K562 (cell line): ENCODE data around the gene BPI. TPM values are rescaled to one million over a fixed set of nuclear protein-coding genes. Genes with fewer than 3 reads are reported as not detected.
A peak's percentile ranks its signal among the peaks of the same experiment; 100 is the strongest.

Experiments used
- ATAC-seq: fragments of 200-7000 bp; cut with Tn5 transposase; 3 replicates; pipeline ENCODE4 v1.9.1; 2020; ENCODE audit warnings: moderate library complexity
- BruUV-seq: library from RNA; stranded (reverse); fragments of 400-500 nt; replicated peaks from 2 replicates; lab custom pipeline; 2021; lab: Mats Ljungman, UMichigan
- CTCF ChIA-PET: fragments of 300-600 bp; formaldehyde crosslinking; extraction: SDS; loops from one replicate; lab custom pipeline; 2021; ENCODE audit warnings: low intra/inter-chr PET ratio; lab: Yijun Ruan, JAX
- POLR2A ChIA-PET: fragments of 300-600, 350-650 bp; sonication (Branson Sonifier 250); formaldehyde crosslinking; extraction: SDS; loops from one replicate; lab custom pipeline; 2021; ENCODE audit warnings: antibody characterized with exemption, inconsistent platforms; lab: Yijun Ruan, JAX
- DNase-seq, 4 experiments: peaks; one replicate each; pipeline versions ENCODE4 v3.0.0 to v3.0.0-alpha.2; 2011 to 2018; ENCODE audit warnings: low spot score in 3 of 4, mixed read lengths in 3 of 4; ENCODE audit errors: extremely low read depth in 1 of 4
- FAIRE-seq: peaks from 2 replicates; lab custom pipeline; 2011; peaks lifted over from hg19 to GRCh38; lab: Jason Lieb, UNC
- H2AFZ ChIP-seq: 2 replicates; pipeline ENCODE4 v1.6.0; 2011; ENCODE audit warnings: low read depth, low read length, control low read depth, inconsistent platforms
- H3K27ac ChIP-seq: fragments of 200-600 bp; 3 replicates; pipeline ENCODE4 v1.8.0; 2011; ENCODE audit warnings: low read depth, mild to moderate bottlenecking, control low read depth, inconsistent platforms, low read length, moderate library complexity, mixed read lengths; ENCODE audit errors: extremely low read depth
- H3K27me3 ChIP-seq, 2 experiments: fragments of 300-600 bp in 1 of 2; 2 replicates in 1 of 2; 3 replicates in 1 of 2; pipeline versions ENCODE4 v1.6.0 to v1.8.0; 2011; ENCODE audit warnings: inconsistent platforms in 2 of 2, low read length in 2 of 2, mild to moderate bottlenecking in 1 of 2, mixed read lengths in 1 of 2, moderate library complexity in 1 of 2; ENCODE audit not compliant: control insufficient read depth in 2 of 2, insufficient read depth in 2 of 2
- H3K36me3 ChIP-seq: fragments of 300-600 bp; 3 replicates; pipeline ENCODE4 v1.8.0; 2011; ENCODE audit warnings: mild to moderate bottlenecking, low read length, inconsistent platforms; ENCODE audit not compliant: control insufficient read depth, insufficient read depth
- H3K4me1 ChIP-seq, 2 experiments: fragments of 200-600 bp in 1 of 2; replicated peaks in 1 of 2; 2 replicates in 1 of 2; 3 replicates in 1 of 2; pipeline versions ENCODE4 v1.5.1 to v1.8.0; 2011; ENCODE audit warnings: inconsistent platforms in 2 of 2, low read length in 2 of 2, mild to moderate bottlenecking in 1 of 2, mixed read lengths in 1 of 2, moderate library complexity in 1 of 2; ENCODE audit not compliant: control insufficient read depth in 2 of 2, insufficient read depth in 2 of 2
- H3K4me2 ChIP-seq: 2 replicates; pipeline ENCODE4 v1.6.1; 2011; ENCODE audit warnings: low read length, control low read depth, inconsistent platforms, mixed read lengths; ENCODE audit not compliant: insufficient read depth
- H3K4me3 ChIP-seq: fragments of 200-600 bp; sonication (generic), shearing (Covaris generic); 2 replicates; pipeline ENCODE4 v1.5.1; 2016; ENCODE audit warnings: control low read depth, inconsistent platforms
- H3K79me2 ChIP-seq: fragments of 200-600 bp; 3 replicates; pipeline ENCODE4 v1.8.0; 2011; ENCODE audit warnings: low read length, inconsistent platforms; ENCODE audit not compliant: control insufficient read depth, insufficient read depth
- H3K9ac ChIP-seq, 2 experiments: 2 replicates each; pipeline versions ENCODE4 v1.6.0 to v1.6.1; 2011; ENCODE audit warnings: low read depth in 2 of 2, low read length in 2 of 2, control low read depth in 1 of 2, inconsistent platforms in 1 of 2, mild to moderate bottlenecking in 1 of 2, mixed read lengths in 1 of 2; ENCODE audit not compliant: insufficient read depth in 1 of 2
- H3K9me1 ChIP-seq: one replicate; pipeline ENCODE4 v1.6.0; 2011; ENCODE audit warnings: inconsistent platforms, mild to moderate bottlenecking, low read length, moderate library complexity; ENCODE audit not compliant: control insufficient read depth, insufficient read depth
- H3K9me3 ChIP-seq: replicated peaks from 2 replicates; pipeline ENCODE4 v1.5.1; 2011; ENCODE audit warnings: low read depth, low read length, inconsistent platforms; ENCODE audit not compliant: control insufficient read depth, insufficient read depth
- H4K20me1 ChIP-seq: replicated peaks from 2 replicates; pipeline ENCODE4 v1.6.1; 2011; ENCODE audit warnings: low read length, inconsistent platforms, mixed read lengths; ENCODE audit not compliant: control insufficient read depth, insufficient read depth
- ADNP ChIP-seq: fragments of 200-800 bp; sonication (Bioruptor generic); IDR thresholded peaks from 2 replicates; pipeline ENCODE4 v1.6.1; 2016; ENCODE audit warnings: missing genetic modification characterization, missing compliant biosample characterization
- BCOR ChIP-seq: fragments of 450-650 bp; IDR thresholded peaks from 2 replicates; pipeline ENCODE4 v1.6.1; 2016
- CREB3L1 ChIP-seq: fragments of 450-650 bp; IDR thresholded peaks from 2 replicates; pipeline ENCODE4 v1.6.1; 2014; ENCODE audit warnings: low read depth, mild to moderate bottlenecking, moderate library complexity, borderline replicate concordance
- DACH1 ChIP-seq: fragments of 450-650 bp; IDR thresholded peaks from 2 replicates; pipeline ENCODE4 v1.6.1; 2018; ENCODE audit not compliant: partially characterized antibody
- FOXA3 ChIP-seq, 2 experiments: fragments of 450-650 bp in 1 of 2; sonication (generic) in 1 of 2; formaldehyde crosslinking; IDR thresholded peaks in 1 of 2; conservative IDR thresholded peaks in 1 of 2; 2 replicates each; pipeline versions ENCODE4 v1.4.0 to v1.8.0; 2020 to 2022; ENCODE audit warnings: mild to moderate bottlenecking in 2 of 2, missing genetic modification reagents in 1 of 2
- KDM1A ChIP-seq, 2 experiments: fragments of 450-650 bp; IDR thresholded peaks; 2 replicates each; pipeline ENCODE4 v1.6.1; 2016; ENCODE audit warnings: mild to moderate bottlenecking in 2 of 2
- MEF2A ChIP-seq: IDR thresholded peaks from 2 replicates; pipeline ENCODE4 v1.6.1; 2011; ENCODE audit warnings: low read depth, mild to moderate bottlenecking, low read length, moderate library complexity; ENCODE audit not compliant: control insufficient read depth
- RBM25 ChIP-seq: fragments of 200-400 bp; formaldehyde crosslinking; IDR thresholded peaks from 2 replicates; pipeline ENCODE4 v1.6.1; 2018; ENCODE audit warnings: low read length, low read depth, moderate library complexity; ENCODE audit not compliant: severe bottlenecking
- TAL1 ChIP-seq: fragments of 450-650 bp; IDR thresholded peaks from 2 replicates; pipeline ENCODE4 v1.6.1; 2016; ENCODE audit warnings: mild to moderate bottlenecking
- YBX1 ChIP-seq: fragments of 450-650 bp; IDR thresholded peaks from 2 replicates; pipeline ENCODE4 v1.7.1; 2016; ENCODE audit warnings: mild to moderate bottlenecking
- ZNF764 ChIP-seq: fragments of 250-450 bp; sonication (Bioruptor Pico); IDR thresholded peaks from 2 replicates; pipeline ENCODE4 v1.4.0; 2020; ENCODE audit warnings: low read depth, mild to moderate bottlenecking, moderate library complexity
- WGBS: fragments of 100-300 bp; shearing (Covaris generic); methylation state at CpG from one replicate; pipeline ENCODE4 v1.1.6; 2016; ENCODE audit warnings: low coverage, mixed read lengths; ENCODE audit not compliant: insufficient coverage; ENCODE audit errors: missing lambda C conversion rate; 5-methylcytosine and 5-hydroxymethylcytosine counted together
- in situ Hi-C: fragments of 300-500 bp; cut with MboI; formaldehyde crosslinking; loops from 4 replicates; pipeline ENCODE4 v1.15.0; 2018; ENCODE audit warnings: inconsistent platforms, mixed read lengths
- intact Hi-C: fragments of 100-400 bp; cut with micrococcal nuclease; formaldehyde crosslinking; loops from 2 replicates; pipeline ENCODE4 v1.14.2; 2022
- polyA plus RNA-seq, 8 experiments: library from polyadenylated mRNA; depleted of rRNA in 4 of 8; stranded (reverse) in 5 of 8; unstranded in 3 of 8; fragments of >200 nt; fragmentation: Nextera tagmentation in 2 of 8; fragmentation: Illumina TruSeq in 1 of 8; extraction: Ambion mirVana in 2 of 8; extraction: Trizol in 1 of 8; gene quantifications; 2 replicates each; pipeline versions ENCODE4 v1.2.1 to v1.2.3, GENCODE V29; 2011 to 2014; ENCODE audit warnings: inconsistent platforms in 1 of 8, missing spikeins in 1 of 8
- total RNA-seq, 7 experiments: library from RNA; depleted of rRNA in 6 of 7; stranded (reverse); fragments of >200 nt in 6 of 7; fragmentation: Illumina TruSeq in 2 of 7; extraction: Trizol in 2 of 7; gene quantifications; 2 replicates each; pipeline versions ENCODE4 v1.2.1 to v1.2.3, GENCODE V29; 2011 to 2021; ENCODE audit warnings: low replicate concordance in 1 of 7

BPI gene
- total and polyA plus RNA-seq, 9 of the 15 experiments (the other 6 are each of a cell fraction or from before 2014, with no cell fraction given), result not detected

DNA sequence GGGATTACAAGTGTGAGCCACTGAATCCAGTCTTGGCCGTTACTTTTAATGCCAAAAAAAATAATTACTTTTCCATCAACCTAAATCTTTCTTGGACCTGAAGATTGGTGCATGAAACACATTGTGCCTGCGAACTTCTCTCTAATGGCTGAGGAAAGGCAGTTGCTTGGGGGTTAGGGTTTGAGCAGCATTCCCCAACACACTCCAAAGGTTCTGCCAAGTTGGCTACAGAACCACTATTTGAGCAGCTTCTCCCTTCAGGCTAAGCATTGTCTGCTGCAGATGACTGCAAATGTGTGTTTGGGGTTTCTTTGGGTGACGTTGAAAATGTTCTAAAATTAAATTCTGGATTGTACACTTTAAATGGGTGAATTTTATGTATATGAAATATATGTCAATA lies 36.0 kb downstream of the BPI start (continued):
- TF ChIP-seq ZNF764 (CRISPR knock-in tag) (no peak), CREB3L1 (no peak), TAL1 (no peak), MEF2A (no peak), DACH1 (no peak), YBX1 (no peak)

DNA sequence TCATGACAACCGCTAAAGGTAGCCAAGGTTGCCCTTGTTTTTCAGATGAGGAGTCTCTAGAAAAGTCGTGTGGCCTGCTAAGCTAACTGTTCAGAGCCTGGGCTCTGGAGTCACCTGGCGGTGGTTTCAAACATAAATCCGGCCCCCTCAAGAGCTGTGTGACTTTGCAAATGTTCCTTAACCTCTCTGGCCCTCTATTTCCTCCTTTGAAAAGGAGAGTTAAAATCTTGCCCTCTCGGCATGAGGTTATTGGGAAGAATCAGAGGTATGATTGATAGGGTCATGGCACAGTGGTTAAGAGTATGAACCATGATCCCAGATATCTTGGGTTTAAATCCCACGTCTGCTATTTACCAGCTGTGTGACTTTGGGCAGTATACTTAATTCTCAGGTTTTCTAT lies 36.7 kb downstream of the BPI start:
- H3K4me1 ChIP-seq, result peaks cover 15 to 25% of the 10 kb centered on the region in 2 experiments
- intact Hi-C loops, result no loop called here
- no peak overlapping the region for H3K4me2 ChIP-seq
- POLR2A ChIA-PET, result no interaction called here
- TF ChIP-seq KDM1A (IDR thresholded peaks at IDR 0.05) (0 out of 4 replicates have a peak, but pooled peaks of 1 of the 2 experiments have one; percentile 11), RBM25 (peak; percentile 65), FOXA3 (CRISPR knock-in tag; conservative IDR thresholded peaks at IDR 0.05 in 1 of 2, IDR thresholded peaks at IDR 0.05 in 1 of 2) (no peak), BCOR (peak; percentile 70), ADNP (0 out of 2 replicates have a peak, but pooled peaks have one; percentile 18)
- no peaks in the 10 kb centered on the region for H3K79me2 ChIP-seq
- no TSS peak for BruUV-seq
- 36% methylated on average over 6 of the region's 6 CpGs for WGBS
- no peak overlapping the region for H3K27ac ChIP-seq
- no peak for ATAC-seq
- no peaks in the 10 kb centered on the region for H4K20me1 ChIP-seq
- peaks cover 9% of the 10 kb centered on the region for H3K9me3 ChIP-seq
- in situ Hi-C loops, result loop anchor here (5.0 kb wide), 1 partner anchor 72 kb away; no protein-coding TSS in a partner anchor
- no peak for FAIRE-seq
- CTCF ChIA-PET, result interaction anchor here (0.5 to 1.0 kb wide), 2 partner anchors 34 to 68 kb away, joined by 3 to 9 read pairs; no protein-coding TSS in a partner anchor
- H3K4me3 ChIP-seq, result no peak overlapping the region
- peaks cover 2 to 14% of the 10 kb centered on the region in 2 experiments; a peak in 3 of 5 replicates for H3K27me3 ChIP-seq
- no peak for DNase-seq
- no peak overlapping the region for H2AFZ ChIP-seq
- no peaks in the 10 kb centered on the region for H3K36me3 ChIP-seq
- H3K9ac ChIP-seq, result no peak overlapping the region
- H3K9me1 ChIP-seq, result no peaks in the 10 kb centered on the region
